D341Med (cell line): ENCODE measurements around the gene DDX3Y.

Experiments
- DNase-seq: peaks from one replicate; pipeline ENCODE4 v3.0.0; 2012; ENCODE audit warnings: low spot score

Gene DDX3Y

GRCh38 chrY:12904618-12905516 is at the start of gene DDX3Y:
TSS of gene DDX3Y (plus strand) at chrY:12904868. CDS start at chrY:12904937, 69 bp downstream.
- peak; percentile 83 for DNase-seq

DNA sequence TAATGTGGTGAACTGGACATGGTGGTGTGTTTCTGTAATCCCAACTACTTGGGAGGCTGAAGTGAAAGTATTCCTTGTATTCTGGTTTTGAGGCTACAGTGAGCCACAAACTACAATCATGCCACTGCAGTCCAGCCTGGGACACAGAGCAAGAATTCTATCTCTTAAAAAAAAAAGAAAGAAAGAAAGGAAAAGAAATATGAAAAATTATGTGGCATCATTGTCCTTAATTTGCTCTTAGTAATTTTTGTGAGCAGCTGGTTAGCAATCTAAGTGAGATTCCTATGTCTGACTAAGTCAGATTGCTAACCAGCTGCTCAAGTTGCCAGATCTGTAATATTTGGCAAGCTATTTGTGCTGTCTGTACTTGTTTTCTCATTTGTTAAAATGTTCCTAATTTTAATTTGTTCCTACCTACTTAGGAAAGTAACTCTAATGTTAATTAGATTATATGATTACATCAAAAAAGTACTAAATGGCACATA is 48.8 kb upstream of the DDX3Y start:
- no peak for DNase-seq

DNA sequence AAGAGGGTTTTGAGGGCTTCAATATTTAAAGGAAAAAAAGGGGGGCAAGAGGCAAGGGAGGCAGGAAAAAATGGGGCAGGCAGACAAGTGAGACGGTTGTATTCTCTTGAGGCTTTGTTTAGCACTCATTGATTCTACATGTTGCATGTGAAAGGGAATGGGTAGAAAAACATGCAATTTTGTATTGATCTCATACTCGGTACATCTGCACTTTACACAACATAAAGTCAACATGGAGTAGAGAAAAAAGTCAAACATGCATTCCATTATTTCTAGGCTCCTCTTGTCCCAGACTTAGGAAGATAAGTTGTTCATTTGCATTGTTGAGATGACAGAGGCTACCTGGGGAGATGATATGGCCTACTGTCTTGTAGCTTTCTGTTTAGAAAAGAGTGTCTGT is 36.7 kb upstream of the DDX3Y start:
- no peak for DNase-seq

DNA sequence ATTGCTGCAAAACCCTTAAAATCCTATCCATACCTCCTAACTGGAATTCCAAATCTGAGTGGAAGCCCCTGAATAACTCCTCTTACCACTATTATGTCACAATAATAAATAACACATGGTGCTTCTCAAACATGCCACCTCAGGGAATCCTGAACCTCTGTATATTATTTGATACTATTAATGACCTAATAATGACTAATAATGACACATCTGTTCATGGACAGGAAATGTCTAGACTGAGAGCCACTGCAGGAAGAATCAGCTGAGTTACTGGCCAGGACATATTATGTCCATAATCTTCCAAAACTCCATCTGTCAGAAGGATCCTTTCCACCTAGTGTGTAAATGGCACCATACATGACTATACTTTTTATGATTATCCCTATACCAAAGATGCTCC is 7.7 kb upstream of the DDX3Y start:
- DNase-seq: no peak

- DNase-seq: no peak
Measured at GRCh38 chrY:12898604-12899003, 6.1 kb upstream of the DDX3Y start.

DNA sequence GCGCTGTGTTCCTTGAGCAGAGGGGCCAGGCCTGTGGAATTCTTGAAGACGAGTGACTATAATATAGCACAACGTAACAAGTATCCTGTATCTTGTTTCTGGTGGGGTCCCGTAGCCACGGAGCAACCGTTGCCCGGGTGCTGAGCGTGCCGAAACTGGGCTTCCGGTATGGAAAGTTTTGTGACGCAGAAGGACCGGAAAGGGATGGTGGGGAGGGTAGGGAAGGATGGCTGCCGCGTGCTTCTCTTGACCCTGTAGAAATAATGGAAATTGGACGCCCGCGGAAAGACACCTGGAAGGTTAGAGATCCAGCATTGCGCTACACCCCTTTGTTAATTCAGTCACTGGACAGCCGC is 827 bp downstream of the DDX3Y start:
- DNase-seq: peak; percentile 71

DNA sequence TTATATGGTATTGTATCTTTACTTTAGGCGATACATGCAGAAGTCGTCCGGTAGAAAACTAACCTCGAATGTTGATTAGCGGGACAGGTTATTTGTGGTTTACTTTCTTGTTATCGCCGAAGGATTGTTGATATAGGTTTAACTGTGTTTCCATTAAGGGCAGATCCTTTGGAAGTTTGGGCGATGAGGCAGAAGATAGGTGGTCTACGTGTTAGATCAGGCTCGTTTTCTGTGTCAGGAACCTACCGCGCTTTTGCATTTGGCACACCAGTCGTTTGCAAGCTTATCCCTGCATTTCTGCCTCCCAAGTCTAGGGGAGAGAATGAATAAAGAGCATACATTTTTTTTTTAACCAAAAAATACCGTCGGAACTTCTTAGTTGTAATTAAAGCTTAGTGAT is 1.2 kb downstream of the DDX3Y start:
- no peak for DNase-seq

GRCh38 chrY:12913541-12913940 is 8.9 kb downstream of the DDX3Y start:
- no peak for DNase-seq

GRCh38 chrY:12928043-12928442 is 23.4 kb downstream of the DDX3Y start:
- no peak for DNase-seq

DNA sequence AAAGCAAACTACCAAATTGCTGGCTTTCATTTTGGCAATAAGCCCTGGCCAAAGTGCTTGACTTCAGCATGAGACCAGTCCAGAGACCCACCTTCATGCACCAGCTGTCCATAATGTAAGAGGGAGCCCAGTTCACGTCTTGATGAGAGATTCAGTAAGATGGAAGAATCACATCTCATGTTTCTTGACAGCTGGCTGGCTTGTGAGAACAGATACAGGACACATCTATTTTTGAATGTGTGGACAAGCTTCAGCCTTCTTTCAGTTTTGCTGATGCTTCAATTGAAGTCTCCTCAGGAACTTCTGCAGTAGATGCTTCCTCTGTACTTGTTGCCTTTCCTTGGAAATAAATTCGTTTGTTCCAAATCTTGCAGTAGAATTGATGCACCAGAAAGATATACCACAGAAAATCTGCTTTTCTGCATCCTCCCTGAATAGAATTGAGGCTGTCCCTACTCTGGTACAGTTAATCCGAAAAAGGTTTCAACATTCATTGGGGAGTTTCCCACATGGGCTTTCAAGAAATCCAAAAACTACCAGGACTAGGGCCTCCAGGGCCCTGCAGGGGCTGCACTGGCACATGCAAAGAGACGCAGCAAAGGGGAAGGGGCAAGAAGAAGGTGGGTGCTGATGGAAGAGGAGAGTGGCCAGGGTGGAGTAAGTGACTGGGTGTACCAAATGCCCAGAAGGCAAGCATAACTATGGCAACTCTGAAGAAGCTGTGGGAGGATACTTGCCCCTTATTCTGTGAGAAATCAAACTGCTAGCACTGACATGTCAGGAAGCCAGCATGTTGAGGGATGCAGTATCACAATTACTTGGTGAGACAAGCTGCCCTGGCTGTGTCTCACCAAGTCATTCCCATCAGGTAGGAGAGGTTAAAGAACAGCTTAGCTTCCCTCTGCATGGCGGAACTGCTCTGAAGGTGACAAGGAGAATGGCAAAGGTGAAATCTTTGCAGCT is 37.3 kb downstream of the DDX3Y start:
- DNase-seq: no peak
